Measurements from ENCODE around the gene CKAP2L. TPM values are rescaled to one million over a fixed set of nuclear protein-coding genes. Genes with fewer than 3 reads are reported as not detected.

The CKAP2L gene
- total RNA-seq, 1 experiment from 2014 or later: 20.7 TPM

- Histone ChIP-seq H3K36me3 (ENCODE audit: low read depth, low read length) (no peaks in the 10 kb centered on the region), H3K4me1 (ENCODE audit: insufficient read depth, low read length) (peaks cover 4% of the 10 kb centered on the region), H3K27ac (ENCODE audit: low read length) (no peak overlapping the region), H3K9ac (ENCODE audit: low read length) (no peak overlapping the region), H4K20me1 (ENCODE audit: low read length) (no peaks in the 10 kb centered on the region), H3K4me2 (ENCODE audit: low read length) (no peak overlapping the region), H3K4me3 (ENCODE audit: low read length) (no peak overlapping the region), H3K9me2 (replicated peaks; ENCODE audit: low read length) (no peaks in the 10 kb centered on the region), H3K79me2 (ENCODE audit: low read length) (no peaks in the 10 kb centered on the region), H3F3A (ENCODE audit: low read length, unreplicated experiment) (no peaks in the 10 kb centered on the region), H3K27me3 (ENCODE audit: low read length) (no peaks in the 10 kb centered on the region), H2AFZ (ENCODE audit: low read length) (no peak overlapping the region), H3K9me3 (ENCODE audit: low read length) (no peaks in the 10 kb centered on the region)
- BruUV-seq (replicated peaks): no TSS peak
- intact Hi-C loops (cut with micrococcal nuclease): no loop called here
- ChIA-PET POLR2A (ENCODE audit: unreplicated experiment) (interaction anchor here (0.6 kb wide), 1 partner anchor 148 kb away, joined by 4 read pairs; no protein-coding TSS in a partner anchor), CTCF (no interaction called here)
- TF ChIP-seq, protein P1, sequence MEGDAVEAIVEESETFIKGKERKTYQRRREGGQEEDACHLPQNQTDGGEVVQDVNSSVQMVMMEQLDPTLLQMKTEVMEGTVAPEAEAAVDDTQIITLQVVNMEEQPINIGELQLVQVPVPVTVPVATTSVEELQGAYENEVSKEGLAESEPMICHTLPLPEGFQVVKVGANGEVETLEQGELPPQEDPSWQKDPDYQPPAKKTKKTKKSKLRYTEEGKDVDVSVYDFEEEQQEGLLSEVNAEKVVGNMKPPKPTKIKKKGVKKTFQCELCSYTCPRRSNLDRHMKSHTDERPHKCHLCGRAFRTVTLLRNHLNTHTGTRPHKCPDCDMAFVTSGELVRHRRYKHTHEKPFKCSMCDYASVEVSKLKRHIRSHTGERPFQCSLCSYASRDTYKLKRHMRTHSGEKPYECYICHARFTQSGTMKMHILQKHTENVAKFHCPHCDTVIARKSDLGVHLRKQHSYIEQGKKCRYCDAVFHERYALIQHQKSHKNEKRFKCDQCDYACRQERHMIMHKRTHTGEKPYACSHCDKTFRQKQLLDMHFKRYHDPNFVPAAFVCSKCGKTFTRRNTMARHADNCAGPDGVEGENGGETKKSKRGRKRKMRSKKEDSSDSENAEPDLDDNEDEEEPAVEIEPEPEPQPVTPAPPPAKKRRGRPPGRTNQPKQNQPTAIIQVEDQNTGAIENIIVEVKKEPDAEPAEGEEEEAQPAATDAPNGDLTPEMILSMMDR (conservative IDR thresholded peaks at IDR 0.05; ENCODE audit: low read depth, low read length): no peak
- TF ChIP-seq EZH2phosphoT487 (IDR thresholded peaks at IDR 0.05; ENCODE audit: borderline replicate concordance, low read length): no peak
- TF ChIP-seq EZH2 (IDR thresholded peaks at IDR 0.05; ENCODE audit: low read length, unreplicated experiment): no peak
- no peak for ATAC-seq
- no peak for DNase-seq
These were observed 32.9 kb downstream of the CKAP2L start for GRCh38 chr2:112731479-112731878.

GRCh38 chr2:112730791-112731190 is 33.6 kb downstream of the CKAP2L start:
- H3K4me1 ChIP-seq (ENCODE audit: insufficient read depth, low read length): peaks cover 8% of the 10 kb centered on the region
- no peak overlapping the region for H3K4me3 ChIP-seq (ENCODE audit: low read length)
- ChIA-PET POLR2A (ENCODE audit: unreplicated experiment) (no interaction called here), CTCF (no interaction called here)
- ATAC-seq: no peak
- no peaks in the 10 kb centered on the region for H4K20me1 ChIP-seq (ENCODE audit: low read length)
- intact Hi-C loops (cut with micrococcal nuclease): no loop called here
- H3K36me3 ChIP-seq (ENCODE audit: low read depth, low read length): no peaks in the 10 kb centered on the region
- H3K79me2 ChIP-seq (ENCODE audit: low read length): no peaks in the 10 kb centered on the region
- H3K9me3 ChIP-seq (ENCODE audit: low read length): no peaks in the 10 kb centered on the region
- no peak for DNase-seq
- H3K27me3 ChIP-seq (ENCODE audit: low read length): no peaks in the 10 kb centered on the region
- TF ChIP-seq EZH2phosphoT487 (IDR thresholded peaks at IDR 0.05; ENCODE audit: borderline replicate concordance, low read length) (no peak), EZH2 (IDR thresholded peaks at IDR 0.05; ENCODE audit: low read length, unreplicated experiment) (no peak)
- TF ChIP-seq, protein P1 (conservative IDR thresholded peaks at IDR 0.05; ENCODE audit: low read depth, low read length): no peak
- H2AFZ ChIP-seq (ENCODE audit: low read length): no peak overlapping the region
- no peak overlapping the region for H3K9ac ChIP-seq (ENCODE audit: low read length)
- no peaks in the 10 kb centered on the region for H3F3A ChIP-seq (ENCODE audit: low read length, unreplicated experiment)
- H3K9me2 ChIP-seq (replicated peaks; ENCODE audit: low read length): no peaks in the 10 kb centered on the region
- BruUV-seq (replicated peaks): no TSS peak
- no peak overlapping the region for H3K4me2 ChIP-seq (ENCODE audit: low read length)
- H3K27ac ChIP-seq (ENCODE audit: low read length): no peak overlapping the region

DNA sequence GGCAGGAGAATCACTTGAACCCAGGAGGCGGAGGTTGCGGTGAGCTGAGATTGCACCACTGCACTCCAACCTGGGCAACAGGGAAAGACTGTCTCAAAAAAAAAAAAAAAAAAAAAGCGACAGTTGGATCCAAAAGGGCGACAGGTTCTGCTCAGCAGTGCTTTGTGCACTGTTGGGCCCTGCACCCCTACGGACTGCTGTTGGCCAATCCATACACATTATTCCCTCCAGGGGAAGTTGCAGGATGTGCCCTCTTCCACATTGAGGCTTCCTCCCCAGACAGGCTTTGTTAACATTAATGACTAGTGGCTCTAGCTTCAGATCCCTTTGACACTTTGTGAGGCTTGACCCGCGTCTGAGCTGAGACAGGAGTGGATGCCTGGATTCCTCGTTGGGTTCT is 34.2 kb downstream of the CKAP2L start:
- TF ChIP-seq EZH2 (IDR thresholded peaks at IDR 0.05; ENCODE audit: low read length, unreplicated experiment): no peak
- TF ChIP-seq EZH2phosphoT487 (IDR thresholded peaks at IDR 0.05; ENCODE audit: borderline replicate concordance, low read length): no peak
- TF ChIP-seq, protein P1 (conservative IDR thresholded peaks at IDR 0.05; ENCODE audit: low read depth, low read length): no peak
- BruUV-seq (replicated peaks): no TSS peak
- Histone ChIP-seq H3K27me3 (ENCODE audit: low read length) (no peaks in the 10 kb centered on the region), H3K27ac (ENCODE audit: low read length) (no peak overlapping the region), H2AFZ (ENCODE audit: low read length) (no peak overlapping the region), H3K9ac (ENCODE audit: low read length) (no peak overlapping the region), H3K4me2 (ENCODE audit: low read length) (no peak overlapping the region), H3K36me3 (ENCODE audit: low read depth, low read length) (no peaks in the 10 kb centered on the region), H3K4me3 (ENCODE audit: low read length) (no peak overlapping the region), H3K4me1 (ENCODE audit: insufficient read depth, low read length) (peaks cover 12% of the 10 kb centered on the region), H4K20me1 (ENCODE audit: low read length) (no peaks in the 10 kb centered on the region), H3K79me2 (ENCODE audit: low read length) (no peaks in the 10 kb centered on the region), H3K9me2 (replicated peaks; ENCODE audit: low read length) (no peaks in the 10 kb centered on the region), H3F3A (ENCODE audit: low read length, unreplicated experiment) (no peaks in the 10 kb centered on the region), H3K9me3 (ENCODE audit: low read length) (no peaks in the 10 kb centered on the region)
- CTCF ChIA-PET: no interaction called here
- ATAC-seq: no peak
- DNase-seq: no peak
- POLR2A ChIA-PET (ENCODE audit: unreplicated experiment): no interaction called here
- intact Hi-C loops (cut with micrococcal nuclease): no loop called here

Data from PC-3 (cell line).